Lower lobe of right lung (tissue), 2 donors: ENCODE data around the gene SHANK1. TPM values are rescaled to one million over a fixed set of nuclear protein-coding genes. Genes with fewer than 3 reads are reported as not detected.

Experiments
- ATAC-seq, 2 donors: fragments of 200-7000 bp; cut with Tn5 transposase; one replicate each; pipeline ENCODE4 v1.9.1; 2020 to 2022; ENCODE audit warnings: mild to moderate bottlenecking in 2 of 2, moderate library complexity in 2 of 2
- DNase-seq: peaks from one replicate; pipeline ENCODE4 v3.0.0-alpha.2; 2020
- H3K27ac ChIP-seq: fragments of 200-600 bp; one replicate; pipeline ENCODE4 v1.8.0; 2022
- H3K27me3 ChIP-seq: fragments of 200-600 bp; one replicate; pipeline ENCODE4 v1.8.0; 2022; ENCODE audit warnings: low read depth
- H3K36me3 ChIP-seq: fragments of 200-600 bp; one replicate; pipeline ENCODE4 v1.8.0; 2022; ENCODE audit warnings: mild to moderate bottlenecking
- H3K4me1 ChIP-seq: fragments of 200-600 bp; one replicate; pipeline ENCODE4 v1.8.0; 2022
- H3K4me3 ChIP-seq: fragments of 200-600 bp; one replicate; pipeline ENCODE4 v1.8.0; 2022; ENCODE audit warnings: mild to moderate bottlenecking
- H3K9me3 ChIP-seq: fragments of 200-600 bp; one replicate; pipeline ENCODE4 v1.8.0; 2022
- CTCF ChIP-seq: fragments of 200-600 bp; IDR thresholded peaks from one replicate; pipeline ENCODE4 v1.8.0; 2022; ENCODE audit warnings: antibody characterized with exemption, mild to moderate bottlenecking
- intact Hi-C: fragments of 100-400 bp; cut with DNase I; formaldehyde crosslinking; loops from one replicate; pipeline ENCODE4 v1.11.0; 2022
- total RNA-seq: library from RNA; stranded (reverse); fragmentation: NEBNext Ultra II Directional; extraction: Animal tissue kit (Norgen Biotek cat#: 25700); gene quantifications from one replicate; pipeline ENCODE4 v1.2.1, GENCODE V29; 2021
- donor health status: DM: no; HTN: yes; CAD: no; lungs with severe emphysema.

Gene SHANK1
- total RNA-seq, 1 donor from 2014 or later = 0.71 TPM

- no peaks in the 10 kb centered on the region for H3K36me3 ChIP-seq
- no peak for ATAC-seq
- no peak overlapping the region for H3K27ac ChIP-seq
- H3K4me3 ChIP-seq = no peak overlapping the region
- H3K4me1 ChIP-seq = peaks cover 18% of the 10 kb centered on the region
- H3K9me3 ChIP-seq = no peaks in the 10 kb centered on the region
- TF ChIP-seq CTCF = no peak
- intact Hi-C loops = no loop called here
- DNase-seq = no peak
- peaks cover 78% of the 10 kb centered on the region for H3K27me3 ChIP-seq
These were observed 749 bp upstream of the SHANK1 start for GRCh38 chr19:50720181-50720920.

- Histone ChIP-seq H3K4me1 (peaks cover 11% of the 10 kb centered on the region), H3K27me3 (peaks cover 70% of the 10 kb centered on the region), H3K36me3 (no peaks in the 10 kb centered on the region), H3K27ac (no peak overlapping the region), H3K9me3 (no peaks in the 10 kb centered on the region), H3K4me3 (peak overlapping the region; percentile 27)
- DNase-seq (no peak), ATAC-seq (no peak)
- TF ChIP-seq CTCF = no peak
- intact Hi-C loops = no loop called here
These were observed 525 bp downstream of the SHANK1 start for GRCh38 chr19:50719119-50719435.

GRCh38 chr19:50718255-50719118 lies 1.1 kb downstream of the SHANK1 start:
- H3K9me3 ChIP-seq = no peaks in the 10 kb centered on the region
- H3K4me1 ChIP-seq = peaks cover 5% of the 10 kb centered on the region
- DNase-seq (no peak), ATAC-seq (no peak)
- no peak for TF ChIP-seq CTCF
- no peaks in the 10 kb centered on the region for H3K36me3 ChIP-seq
- H3K27me3 ChIP-seq = peaks cover 70% of the 10 kb centered on the region
- intact Hi-C loops = no loop called here
- H3K27ac ChIP-seq = no peak overlapping the region
- H3K4me3 ChIP-seq = peak overlapping the region; percentile 27

GRCh38 chr19:50717891-50718254 lies 1.7 kb downstream of the SHANK1 start:
- Histone ChIP-seq H3K27me3 (peaks cover 65% of the 10 kb centered on the region), H3K36me3 (no peaks in the 10 kb centered on the region), H3K9me3 (no peaks in the 10 kb centered on the region), H3K4me3 (no peak overlapping the region), H3K4me1 (peaks cover 5% of the 10 kb centered on the region), H3K27ac (no peak overlapping the region)
- TF ChIP-seq CTCF = no peak
- DNase-seq (no peak), ATAC-seq (no peak)
- intact Hi-C loops = no loop called here

- peaks cover 62% of the 10 kb centered on the region for H3K27me3 ChIP-seq
- H3K9me3 ChIP-seq = no peaks in the 10 kb centered on the region
- no peak for DNase-seq
These were observed 2.4 kb downstream of the SHANK1 start for GRCh38 chr19:50717026-50717723.

More at GRCh38 chr19:50717026-50717723, 2.4 kb downstream of the SHANK1 start:
- Histone ChIP-seq H3K36me3 (no peaks in the 10 kb centered on the region), H3K27ac (no peak overlapping the region), H3K4me3 (no peak overlapping the region), H3K4me1 (peaks cover 5% of the 10 kb centered on the region)
- no peak for ATAC-seq
- no peak for TF ChIP-seq CTCF
- intact Hi-C loops = no loop called here
